Measurements from ENCODE around the gene MGA.

The MGA gene

GRCh38 chr15:41637086-41637485 lies 23.1 kb upstream of the MGA start:
- no peak overlapping the region for H2BK15ac ChIP-seq (ENCODE audit: low read length)
- H3K27me3 ChIP-seq (ENCODE audit: control insufficient read depth in 3 of 3, insufficient read depth in 3 of 3, low read depth in 1 of 3, low read length in 3 of 3) = no peaks in the 10 kb centered on the region
- H2AK5ac ChIP-seq (ENCODE audit: low read depth, low read length) = no peak overlapping the region
- no peaks in the 10 kb centered on the region for H3K4me1 ChIP-seq (ENCODE audit: control insufficient read depth in 2 of 2, insufficient read depth in 1 of 2, low read depth in 1 of 2, low read length in 2 of 2)
- H4K8ac ChIP-seq (ENCODE audit: low read depth, low read length) = no peak overlapping the region
- H3K14ac ChIP-seq (ENCODE audit: low read length) = no peak overlapping the region
- H3K23ac ChIP-seq (ENCODE audit: low read depth, low read length, poor library complexity) = no peak overlapping the region
- no peak overlapping the region for H4K91ac ChIP-seq (ENCODE audit: low read depth, low read length, poor library complexity)
- H3K9me3 ChIP-seq (replicated peaks in 1 of 2; ENCODE audit: control insufficient read depth in 2 of 2, insufficient read depth in 1 of 2, low read depth in 1 of 2, low read length in 2 of 2) = no peaks in the 10 kb centered on the region
- H3K9ac ChIP-seq (ENCODE audit: low read depth, low read length, poor library complexity) = no peak overlapping the region
- H3K18ac ChIP-seq (ENCODE audit: low read length) = no peak overlapping the region
- no peak overlapping the region for H2BK120ac ChIP-seq (ENCODE audit: low read depth, low read length)
- H3K4ac ChIP-seq (ENCODE audit: low read length) = no peak overlapping the region
- no peak overlapping the region for H2BK5ac ChIP-seq (ENCODE audit: low read length)
- WGBS, 2 donors (ENCODE audit: extremely low coverage in 2 of 2, insufficient read length in 2 of 2, insufficient replicate concordance in 1 of 2) = no CpG with 5 or more reads among the region's 2 CpGs
- H2BK12ac ChIP-seq (ENCODE audit: low read length) = no peak overlapping the region
- no peaks in the 10 kb centered on the region for H3K79me1 ChIP-seq (ENCODE audit: low read depth, low read length)
- DNase-seq (ENCODE audit: low spot score) = no peak
- H3K4me2 ChIP-seq (ENCODE audit: insufficient read depth, low read length, poor library complexity, severe bottlenecking) = no peak overlapping the region
- no peak overlapping the region for H2AFZ ChIP-seq (ENCODE audit: low read length)
- no peak overlapping the region for H3K4me3 ChIP-seq (ENCODE audit: low read length in 2 of 2)
- H3K27ac ChIP-seq (replicated peaks; ENCODE audit: low read length) = no peak overlapping the region
- H3K36me3 ChIP-seq (replicated peaks in 1 of 2; ENCODE audit: control insufficient read depth in 2 of 2, insufficient read depth in 2 of 2, low read length in 2 of 2) = no peaks in the 10 kb centered on the region

- WGBS, 2 donors (ENCODE audit: extremely low coverage in 2 of 2, insufficient read length in 2 of 2, insufficient replicate concordance in 1 of 2) = no CpG with 5 or more reads among the region's 1 CpG
- Histone ChIP-seq H2BK15ac (ENCODE audit: low read length) (no peak overlapping the region), H2BK120ac (ENCODE audit: low read depth, low read length) (no peak overlapping the region), H2AFZ (ENCODE audit: low read length) (no peak overlapping the region), H3K9ac (ENCODE audit: low read depth, low read length, poor library complexity) (no peak overlapping the region), H3K23ac (ENCODE audit: low read depth, low read length, poor library complexity) (no peak overlapping the region), H4K91ac (ENCODE audit: low read depth, low read length, poor library complexity) (no peak overlapping the region), H3K4ac (ENCODE audit: low read length) (no peak overlapping the region), H2AK5ac (ENCODE audit: low read depth, low read length) (no peak overlapping the region), H4K8ac (ENCODE audit: low read depth, low read length) (no peak overlapping the region), H3K4me3 (ENCODE audit: low read length in 2 of 2) (no peak overlapping the region), H3K79me1 (ENCODE audit: low read depth, low read length) (peaks cover 2% of the 10 kb centered on the region), H3K18ac (ENCODE audit: low read length) (no peak overlapping the region), H3K36me3 (replicated peaks in 1 of 2; ENCODE audit: control insufficient read depth in 2 of 2, insufficient read depth in 2 of 2, low read length in 2 of 2) (no peaks in the 10 kb centered on the region), H3K27ac (replicated peaks; ENCODE audit: low read length) (no peak overlapping the region), H2BK5ac (ENCODE audit: low read length) (no peak overlapping the region), H3K14ac (ENCODE audit: low read length) (no peak overlapping the region), H3K4me1 (ENCODE audit: control insufficient read depth in 2 of 2, insufficient read depth in 1 of 2, low read depth in 1 of 2, low read length in 2 of 2) (no peaks in the 10 kb centered on the region), H3K27me3 (ENCODE audit: control insufficient read depth in 3 of 3, insufficient read depth in 3 of 3, low read depth in 1 of 3, low read length in 3 of 3) (no peaks in the 10 kb centered on the region), H2BK12ac (ENCODE audit: low read length) (no peak overlapping the region), H3K4me2 (ENCODE audit: insufficient read depth, low read length, poor library complexity, severe bottlenecking) (no peak overlapping the region), H3K9me3 (replicated peaks in 1 of 2; ENCODE audit: control insufficient read depth in 2 of 2, insufficient read depth in 1 of 2, low read depth in 1 of 2, low read length in 2 of 2) (no peaks in the 10 kb centered on the region)
- no peak for DNase-seq (ENCODE audit: low spot score)
Observed at GRCh38 chr15:41640985-41641384, 19.2 kb upstream of the MGA start.

- Histone ChIP-seq H2AK5ac (ENCODE audit: low read depth, low read length) (no peak overlapping the region), H2AFZ (ENCODE audit: low read length) (no peak overlapping the region), H4K91ac (ENCODE audit: low read depth, low read length, poor library complexity) (no peak overlapping the region), H3K27ac (replicated peaks; ENCODE audit: low read length) (no peak overlapping the region), H3K36me3 (replicated peaks in 1 of 2; ENCODE audit: control insufficient read depth in 2 of 2, insufficient read depth in 2 of 2, low read length in 2 of 2) (no peaks in the 10 kb centered on the region), H3K27me3 (ENCODE audit: control insufficient read depth in 3 of 3, insufficient read depth in 3 of 3, low read depth in 1 of 3, low read length in 3 of 3) (no peaks in the 10 kb centered on the region), H3K4me1 (ENCODE audit: control insufficient read depth in 2 of 2, insufficient read depth in 1 of 2, low read depth in 1 of 2, low read length in 2 of 2) (no peaks in the 10 kb centered on the region), H3K4ac (ENCODE audit: low read length) (no peak overlapping the region), H2BK15ac (ENCODE audit: low read length) (no peak overlapping the region), H3K18ac (ENCODE audit: low read length) (no peak overlapping the region), H2BK12ac (ENCODE audit: low read length) (no peak overlapping the region), H3K9me3 (replicated peaks in 1 of 2; ENCODE audit: control insufficient read depth in 2 of 2, insufficient read depth in 1 of 2, low read depth in 1 of 2, low read length in 2 of 2) (no peaks in the 10 kb centered on the region), H3K9ac (ENCODE audit: low read depth, low read length, poor library complexity) (no peak overlapping the region), H3K79me1 (ENCODE audit: low read depth, low read length) (peaks cover 2% of the 10 kb centered on the region), H3K4me3 (ENCODE audit: low read length in 2 of 2) (no peak overlapping the region), H3K4me2 (ENCODE audit: insufficient read depth, low read length, poor library complexity, severe bottlenecking) (no peak overlapping the region), H4K8ac (ENCODE audit: low read depth, low read length) (no peak overlapping the region), H2BK5ac (ENCODE audit: low read length) (no peak overlapping the region), H3K14ac (ENCODE audit: low read length) (no peak overlapping the region), H3K23ac (ENCODE audit: low read depth, low read length, poor library complexity) (no peak overlapping the region), H2BK120ac (ENCODE audit: low read depth, low read length) (no peak overlapping the region)
- DNase-seq (ENCODE audit: low spot score) = no peak
Observed at GRCh38 chr15:41647262-41647661, 12.9 kb upstream of the MGA start.

- Histone ChIP-seq H3K79me1 (ENCODE audit: low read depth, low read length) (peaks cover 2% of the 10 kb centered on the region), H3K14ac (ENCODE audit: low read length) (no peak overlapping the region), H3K9me3 (replicated peaks in 1 of 2; ENCODE audit: control insufficient read depth in 2 of 2, insufficient read depth in 1 of 2, low read depth in 1 of 2, low read length in 2 of 2) (no peaks in the 10 kb centered on the region), H2BK120ac (ENCODE audit: low read depth, low read length) (no peak overlapping the region), H2BK5ac (ENCODE audit: low read length) (no peak overlapping the region), H3K4me1 (ENCODE audit: control insufficient read depth in 2 of 2, insufficient read depth in 1 of 2, low read depth in 1 of 2, low read length in 2 of 2) (no peaks in the 10 kb centered on the region), H3K27ac (replicated peaks; ENCODE audit: low read length) (no peak overlapping the region), H4K8ac (ENCODE audit: low read depth, low read length) (no peak overlapping the region), H2BK15ac (ENCODE audit: low read length) (no peak overlapping the region), H3K4me3 (ENCODE audit: low read length in 2 of 2) (no peak overlapping the region), H3K18ac (ENCODE audit: low read length) (no peak overlapping the region), H2BK12ac (ENCODE audit: low read length) (no peak overlapping the region), H3K4me2 (ENCODE audit: insufficient read depth, low read length, poor library complexity, severe bottlenecking) (no peak overlapping the region), H3K36me3 (replicated peaks in 1 of 2; ENCODE audit: control insufficient read depth in 2 of 2, insufficient read depth in 2 of 2, low read length in 2 of 2) (no peaks in the 10 kb centered on the region), H3K27me3 (ENCODE audit: control insufficient read depth in 3 of 3, insufficient read depth in 3 of 3, low read depth in 1 of 3, low read length in 3 of 3) (no peaks in the 10 kb centered on the region), H3K9ac (ENCODE audit: low read depth, low read length, poor library complexity) (no peak overlapping the region), H4K91ac (ENCODE audit: low read depth, low read length, poor library complexity) (no peak overlapping the region), H3K4ac (ENCODE audit: low read length) (no peak overlapping the region), H2AK5ac (ENCODE audit: low read depth, low read length) (no peak overlapping the region), H3K23ac (ENCODE audit: low read depth, low read length, poor library complexity) (no peak overlapping the region), H2AFZ (ENCODE audit: low read length) (no peak overlapping the region)
- no peak for DNase-seq (ENCODE audit: low spot score)
- no CpG with 5 or more reads among the region's 1 CpG for whole genome bisulfite sequencing, 2 donors (ENCODE audit: extremely low coverage in 2 of 2, insufficient read length in 2 of 2, insufficient replicate concordance in 1 of 2)
Observed at GRCh38 chr15:41648097-41648496, 12.1 kb upstream of the MGA start.

Data from neuronal stem cell (in vitro differentiated cells).